B cell (primary cell): ENCODE data around the gene FAM114A1.

Source experiments
- EZH2 ChIP-seq: IDR thresholded peaks from 2 replicates; pipeline ENCODE4 v1.6.1; 2012; ENCODE audit warnings: borderline replicate concordance, low read depth, mild to moderate bottlenecking, moderate library complexity, low read length; ENCODE audit not compliant: insufficient read depth, poor library complexity, severe bottlenecking
- TF ChIP-seq, protein P1 (sequence below): fragments of 200-600 bp; IDR thresholded peaks from one replicate; pipeline ENCODE4 v1.8.0; 2022; ENCODE audit warnings: antibody characterized with exemption, mild to moderate bottlenecking

DNA sequence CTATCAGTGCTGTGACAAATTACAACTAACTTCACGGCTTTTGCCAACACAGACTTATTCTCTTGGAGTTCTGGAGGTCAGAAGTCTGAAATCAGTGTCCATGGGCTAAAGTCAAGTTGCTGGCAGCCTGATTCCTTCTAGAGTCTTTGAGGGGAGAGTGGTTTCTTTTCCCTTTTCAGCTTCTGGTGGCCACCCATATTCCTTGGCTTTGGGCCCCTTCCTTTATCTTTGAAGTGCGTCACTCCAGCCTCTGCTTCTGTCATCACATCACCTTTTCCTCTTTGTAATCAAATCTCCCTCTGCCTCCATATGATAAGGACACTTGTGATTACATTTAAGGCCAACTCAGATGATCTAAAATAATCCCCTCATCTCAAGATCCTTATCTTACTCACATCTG is 9.0 kb downstream of the FAM114A1 start:
- TF ChIP-seq, protein P1, sequence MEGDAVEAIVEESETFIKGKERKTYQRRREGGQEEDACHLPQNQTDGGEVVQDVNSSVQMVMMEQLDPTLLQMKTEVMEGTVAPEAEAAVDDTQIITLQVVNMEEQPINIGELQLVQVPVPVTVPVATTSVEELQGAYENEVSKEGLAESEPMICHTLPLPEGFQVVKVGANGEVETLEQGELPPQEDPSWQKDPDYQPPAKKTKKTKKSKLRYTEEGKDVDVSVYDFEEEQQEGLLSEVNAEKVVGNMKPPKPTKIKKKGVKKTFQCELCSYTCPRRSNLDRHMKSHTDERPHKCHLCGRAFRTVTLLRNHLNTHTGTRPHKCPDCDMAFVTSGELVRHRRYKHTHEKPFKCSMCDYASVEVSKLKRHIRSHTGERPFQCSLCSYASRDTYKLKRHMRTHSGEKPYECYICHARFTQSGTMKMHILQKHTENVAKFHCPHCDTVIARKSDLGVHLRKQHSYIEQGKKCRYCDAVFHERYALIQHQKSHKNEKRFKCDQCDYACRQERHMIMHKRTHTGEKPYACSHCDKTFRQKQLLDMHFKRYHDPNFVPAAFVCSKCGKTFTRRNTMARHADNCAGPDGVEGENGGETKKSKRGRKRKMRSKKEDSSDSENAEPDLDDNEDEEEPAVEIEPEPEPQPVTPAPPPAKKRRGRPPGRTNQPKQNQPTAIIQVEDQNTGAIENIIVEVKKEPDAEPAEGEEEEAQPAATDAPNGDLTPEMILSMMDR: no peak
- no peak for TF ChIP-seq EZH2
